HT1080 (cell line): ENCODE measurements around the gene SPINDOC. TPM values are rescaled to one million over a fixed set of nuclear protein-coding genes. Genes with fewer than 3 reads are reported as not detected.
A peak's percentile ranks its signal among the peaks of the same experiment; 100 is the strongest.
"Not testable (repeated sequence)": the region's sequence is repeated elsewhere in the genome, so short reads cannot be mapped to it uniquely, and the experiment has no call there.

ENCODE experiments used
- DNase-seq: peaks from one replicate; pipeline ENCODE4 v3.0.0-alpha.2; 2015; ENCODE audit warnings: low read depth
- polyA plus RNA-seq, 2 experiments: library from polyadenylated mRNA; depleted of rRNA; stranded (reverse); fragments of >200 nt; gene quantifications; 2 replicates each; pipeline ENCODE4 v1.2.3, GENCODE V29; 2015
- total RNA-seq: library from RNA; depleted of rRNA; stranded (reverse); fragments of >200 nt; shearing (Covaris generic); gene quantifications from 2 replicates; pipeline ENCODE4 v1.2.3, GENCODE V29; 2014; rRNA removed

The SPINDOC gene
- 32.8 and 40.6 TPM in 2 replicates for total RNA-seq
- 22.1 and 28.9 TPM in 2 replicates for polyA plus RNA-seq (2015; cell fraction: cytosol; rRNA removed)
- polyA plus RNA-seq (2015; cell fraction: nucleus; rRNA removed) = 14.5 and 15.7 TPM in 2 replicates

DNA sequence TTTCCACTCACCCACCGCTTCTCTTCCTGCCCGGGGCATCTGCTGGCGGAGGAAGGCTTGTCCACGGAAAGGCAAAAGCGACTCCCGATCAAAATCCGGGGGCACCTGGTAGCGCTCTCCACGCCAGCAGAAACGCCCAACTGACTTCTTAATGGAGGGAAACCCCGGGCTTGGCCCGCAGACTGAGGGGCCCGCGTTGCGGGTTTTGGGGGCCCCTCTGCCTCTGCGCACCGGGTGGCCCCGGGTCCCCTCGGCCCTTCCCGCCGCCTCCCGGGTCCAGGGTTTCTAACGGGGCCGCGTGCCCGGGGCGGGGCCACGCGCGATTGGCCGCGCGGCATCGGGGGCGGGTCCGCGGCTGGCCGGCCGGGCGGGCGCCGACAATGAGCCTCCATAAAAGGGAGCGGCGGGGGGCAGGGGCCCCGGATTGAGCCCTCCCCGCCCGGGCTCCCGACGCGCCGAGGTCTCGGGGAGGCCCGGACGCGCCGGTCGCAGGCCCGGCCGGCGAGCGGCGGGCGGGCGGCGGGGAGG lies at the start of gene SPINDOC:
Gene SPINDOC (plus strand): TSS at position 422 of the 528 bp plus-strand sequence. CDS start 231 bp downstream, outside the sequence.
- DNase-seq = peak; percentile 51

DNA sequence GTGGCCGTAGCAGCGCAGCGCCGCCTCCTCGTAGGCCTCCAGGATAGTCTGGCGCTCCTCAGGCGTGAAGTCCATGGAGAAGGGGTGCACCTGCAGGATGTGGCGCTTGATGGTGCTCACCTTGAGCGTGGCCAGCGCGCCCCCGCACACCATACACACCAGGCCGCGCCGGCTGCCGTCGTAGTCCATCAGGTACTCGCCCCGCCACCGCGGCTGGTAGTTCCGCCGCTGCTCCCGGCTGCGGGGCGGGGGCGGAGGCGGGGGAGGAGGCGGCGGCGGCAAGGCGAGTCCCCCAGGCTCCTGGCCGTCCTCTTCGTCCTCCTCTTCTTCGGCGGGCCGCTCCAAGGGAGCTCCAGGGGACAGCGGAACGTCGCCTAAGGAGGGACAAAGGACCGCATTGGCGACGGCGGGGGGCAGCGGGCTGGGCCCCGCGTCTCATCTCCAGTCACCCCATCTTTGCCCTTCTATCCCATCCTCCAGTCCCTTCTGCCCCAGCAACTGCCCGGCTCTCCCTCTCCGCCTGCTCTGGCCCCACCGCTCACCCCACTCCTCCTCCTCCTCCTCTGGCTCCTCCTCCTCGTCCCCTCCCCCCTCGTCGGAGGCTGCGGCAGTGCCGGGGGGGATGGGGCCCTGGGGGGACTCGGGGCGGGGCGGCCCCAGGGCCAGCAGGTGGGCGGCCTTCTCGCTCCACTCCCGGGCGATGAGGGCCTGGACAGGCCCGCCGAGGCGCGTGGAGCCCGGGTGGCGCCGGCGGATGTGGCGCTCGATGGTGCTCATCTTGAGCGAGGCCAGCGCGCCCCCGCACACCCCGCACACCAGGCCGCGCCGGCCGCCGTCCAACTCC lies 49.5 kb upstream of the SPINDOC start:
- DNase-seq = no peak

DNA sequence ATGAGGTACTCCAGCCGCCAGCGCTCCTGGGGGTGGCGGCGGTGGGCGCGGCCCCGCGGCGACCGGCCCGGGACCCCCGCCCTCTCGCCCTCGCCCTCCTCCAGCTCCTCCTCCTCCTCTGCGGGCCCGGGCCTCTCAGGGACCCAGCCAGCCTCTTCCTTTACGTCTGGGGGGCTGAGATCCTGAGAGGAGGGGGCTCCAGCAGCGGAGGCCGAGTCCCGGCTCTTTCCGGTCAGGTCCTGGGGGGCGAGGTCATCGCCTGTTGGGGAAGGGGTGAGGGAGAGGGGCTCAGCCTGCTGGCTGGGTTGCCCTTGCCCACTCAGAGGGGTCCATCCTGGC lies 48.9 kb upstream of the SPINDOC start:
- DNase-seq = no peak

GRCh38 chr11:63764679-63765647 lies 48.3 kb upstream of the SPINDOC start:
- DNase-seq = no peak

DNA sequence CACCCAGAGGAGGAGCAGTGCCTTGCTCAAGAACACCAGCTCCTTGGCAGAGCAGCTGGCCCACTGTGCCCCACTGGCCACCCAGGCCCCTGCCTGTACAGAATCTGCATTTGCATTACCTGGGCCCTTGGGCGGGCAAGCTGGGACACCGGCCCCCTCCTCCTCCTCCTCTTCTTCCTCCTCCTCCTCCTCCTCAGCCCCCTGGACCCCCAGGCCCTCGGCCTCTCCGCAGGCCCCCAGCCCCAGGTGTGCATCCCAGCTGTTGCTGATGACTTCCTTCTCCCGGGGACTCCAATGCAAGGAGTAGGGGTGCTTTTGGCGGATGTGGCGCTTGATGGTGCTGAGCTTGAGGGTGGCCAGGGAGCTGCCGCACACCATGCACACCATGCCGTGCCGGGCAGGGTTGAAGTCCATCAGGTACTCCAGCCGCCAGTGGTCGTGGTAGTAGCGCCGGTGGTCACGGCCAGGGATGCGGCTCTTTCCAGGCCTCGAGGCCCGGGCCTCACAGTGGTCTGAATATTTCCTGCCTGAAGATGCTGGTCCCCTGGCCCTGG lies 47.5 kb upstream of the SPINDOC start:
- DNase-seq = no peak

GRCh38 chr11:63766531-63767235 lies 46.6 kb upstream of the SPINDOC start:
- no peak for DNase-seq

- DNase-seq = no peak
These were observed 46.0 kb upstream of the SPINDOC start for GRCh38 chr11:63767267-63767564.

- peak; percentile 76 for DNase-seq
These were observed 45.6 kb upstream of the SPINDOC start for GRCh38 chr11:63767565-63768236.

DNA sequence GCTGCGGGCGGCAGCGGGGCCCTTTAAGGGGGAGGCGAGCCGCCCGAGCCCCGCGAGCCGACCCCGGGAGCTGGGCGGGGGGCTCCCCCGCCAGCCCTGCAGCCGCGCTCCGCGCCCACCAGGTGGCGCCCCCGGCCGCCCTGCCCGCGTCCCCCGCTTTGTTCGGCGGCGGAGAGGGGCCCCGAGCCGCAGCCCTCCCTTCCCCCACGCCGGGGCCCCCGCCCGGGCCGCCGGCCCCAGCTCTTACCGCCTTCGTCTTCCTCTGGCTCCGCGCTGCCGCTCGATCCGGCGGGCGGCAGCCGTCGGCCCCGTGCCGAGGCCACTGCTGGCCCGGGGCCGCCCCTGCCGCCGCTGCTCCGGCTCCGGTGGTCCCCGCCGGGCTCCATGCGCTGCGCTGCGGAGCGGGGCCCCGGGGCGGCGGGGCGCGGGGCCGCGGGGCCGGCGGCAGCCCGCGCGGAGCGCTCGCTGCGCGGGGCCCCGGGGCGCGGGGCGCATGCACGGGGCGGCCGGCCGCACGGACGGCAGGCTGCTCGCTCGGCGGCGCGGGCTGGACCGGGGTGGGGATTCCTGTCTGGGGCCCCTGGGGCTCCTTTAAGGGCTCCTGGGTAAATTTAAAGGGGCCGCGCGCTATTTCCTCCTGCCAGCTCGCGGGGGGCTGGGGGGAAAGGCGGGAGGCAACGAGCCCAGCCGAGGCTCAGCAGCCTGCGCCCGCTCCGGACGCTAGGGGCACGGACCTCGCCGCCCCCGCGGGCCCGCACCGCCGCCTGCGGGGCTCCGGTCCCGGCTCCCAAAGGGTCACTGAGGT lies 44.8 kb upstream of the SPINDOC start, which contains the start of gene ZFTA:
Gene ZFTA (minus strand): TSS at position 539 of the 805 bp plus-strand sequence. CDS start 153 bp downstream, at position 386.
- peak; percentile 50 for DNase-seq

GRCh38 chr11:63769042-63769713 lies 44.1 kb upstream of the SPINDOC start:
- no peak for DNase-seq

GRCh38 chr11:63769714-63770455 lies 43.4 kb upstream of the SPINDOC start:
- no peak for DNase-seq

DNA sequence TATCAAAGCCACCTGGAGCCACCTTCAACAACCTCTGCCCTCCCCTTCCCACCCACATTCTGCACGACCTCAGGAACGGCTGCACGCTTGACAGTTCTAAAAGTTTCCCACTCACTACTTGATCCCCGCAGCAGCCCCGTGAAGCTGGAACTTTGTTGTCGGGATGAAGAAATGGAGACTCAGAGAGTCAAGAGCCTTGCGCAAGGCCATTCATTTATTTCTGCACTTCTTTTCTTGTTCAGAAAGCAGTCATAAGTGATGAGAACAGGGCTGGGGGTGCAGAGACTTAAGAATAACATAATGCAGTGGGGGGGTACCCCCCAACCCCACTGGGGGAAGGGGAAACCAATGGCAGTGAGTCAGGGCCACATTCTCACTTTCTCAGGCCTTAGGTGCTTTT lies 42.5 kb upstream of the SPINDOC start:
- DNase-seq = no peak

GRCh38 chr11:63771741-63772318 lies 41.4 kb upstream of the SPINDOC start:
- not testable (repeated sequence) for DNase-seq

DNA sequence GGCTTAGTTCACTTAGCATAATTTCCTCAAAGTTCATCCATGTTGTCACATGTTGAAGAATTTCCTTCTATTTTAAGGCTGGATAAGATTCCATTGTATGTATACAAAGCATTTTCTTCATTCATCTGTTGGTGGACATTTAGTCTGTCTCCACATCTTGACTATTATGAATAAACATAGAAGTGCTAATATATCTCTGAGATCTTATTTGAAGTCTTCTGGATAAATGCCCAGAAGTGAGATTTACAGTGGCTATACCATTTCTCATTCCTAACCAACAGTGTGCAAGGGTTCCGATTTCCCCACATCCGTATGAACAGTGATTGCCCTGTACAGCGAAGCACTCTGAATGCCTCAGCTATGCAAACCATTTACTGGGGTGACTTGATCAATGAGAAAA lies 38.1 kb upstream of the SPINDOC start:
- no peak for DNase-seq

GRCh38 chr11:63779039-63779438 lies 34.2 kb upstream of the SPINDOC start:
- no peak for DNase-seq

DNA sequence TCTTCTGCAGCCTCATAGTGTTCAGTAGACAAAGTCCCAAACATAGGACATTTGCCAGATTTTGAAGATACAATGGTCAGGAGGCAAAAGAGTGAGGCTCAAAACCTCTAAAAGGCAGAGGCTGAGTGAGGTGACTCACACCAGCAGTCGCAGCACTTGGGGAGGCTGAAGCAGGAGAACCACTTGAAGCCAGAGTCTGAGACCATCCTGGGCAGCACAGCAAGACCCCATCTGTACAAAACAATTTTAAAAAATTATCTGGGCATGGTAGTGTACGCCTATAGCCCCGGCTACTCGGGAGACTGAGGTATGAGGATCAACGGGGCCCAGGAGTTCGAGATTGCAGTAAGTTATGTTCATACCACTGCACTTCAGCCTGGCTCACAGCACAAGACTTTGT lies 30.5 kb upstream of the SPINDOC start:
- DNase-seq = no peak

GRCh38 chr11:63783925-63784592 lies 29.2 kb upstream of the SPINDOC start:
- DNase-seq = no peak
